Activated gamma-delta T cell treated with Interleukin-2 at 50 U/mL for 16 hours (primary cell): Measurements from ENCODE around the gene PLEKHG3.
"Not testable (repeated sequence)": the region's sequence is repeated elsewhere in the genome, so short reads cannot be mapped to it uniquely, and the experiment has no call there.

Experiments
- DNase-seq: peaks from one replicate; pipeline ENCODE4 v3.0.0-alpha.2; 2020

The PLEKHG3 gene

GRCh38 chr14:64688811-64689281, 15.4 kb upstream of the PLEKHG3 start:
- DNase-seq: no peak

GRCh38 chr14:64689289-64689688, 14.9 kb upstream of the PLEKHG3 start:
- DNase-seq: no peak

GRCh38 chr14:64690607-64691006, 13.6 kb upstream of the PLEKHG3 start:
- not testable (repeated sequence) for DNase-seq

- DNase-seq: no peak
These were observed 12.8 kb upstream of the PLEKHG3 start for GRCh38 chr14:64691376-64691775.

GRCh38 chr14:64692189-64692985, 11.8 kb upstream of the PLEKHG3 start:
- DNase-seq: no peak

GRCh38 chr14:64692986-64693809, 11.0 kb upstream of the PLEKHG3 start:
- DNase-seq: no peak

GRCh38 chr14:64693810-64694165, 10.4 kb upstream of the PLEKHG3 start:
- DNase-seq: no peak

- DNase-seq: no peak
These were observed 9.2 kb upstream of the PLEKHG3 start for GRCh38 chr14:64695071-64695470.

GRCh38 chr14:64696355-64696857, 7.8 kb upstream of the PLEKHG3 start:
- DNase-seq: peak; percentile 19

- DNase-seq: no peak
These were observed 5.3 kb upstream of the PLEKHG3 start for GRCh38 chr14:64698903-64699302.

GRCh38 chr14:64700290-64700689, 3.9 kb upstream of the PLEKHG3 start:
- no peak for DNase-seq

GRCh38 chr14:64700894-64701293, 3.3 kb upstream of the PLEKHG3 start:
- no peak for DNase-seq

- DNase-seq: no peak
These were observed 2.6 kb upstream of the PLEKHG3 start for GRCh38 chr14:64701660-64702059.

GRCh38 chr14:64702493-64703394, 1.5 kb upstream of the PLEKHG3 start:
- peak; percentile 20 for DNase-seq

GRCh38 chr14:64703395-64704142, 655 bp upstream of the PLEKHG3 start:
- DNase-seq: no peak

GRCh38 chr14:64704743-64705380, 638 bp downstream of the PLEKHG3 start:
- no peak for DNase-seq

GRCh38 chr14:64705381-64706118, 1.3 kb downstream of the PLEKHG3 start:
- no peak for DNase-seq

GRCh38 chr14:64706119-64706592, 1.9 kb downstream of the PLEKHG3 start:
- DNase-seq: no peak

GRCh38 chr14:64706593-64707193, 2.5 kb downstream of the PLEKHG3 start:
- DNase-seq: no peak

- peak; percentile 23 for DNase-seq
These were observed 3.4 kb downstream of the PLEKHG3 start for GRCh38 chr14:64707661-64708060.
